ENCODE measurements around the gene JMJD4.
A peak's percentile ranks its signal among the peaks of the same experiment; 100 is the strongest.
"Not testable (repeated sequence)": the region's sequence is repeated elsewhere in the genome, so short reads cannot be mapped to it uniquely, and the experiment has no call there.

Gene JMJD4

DNA sequence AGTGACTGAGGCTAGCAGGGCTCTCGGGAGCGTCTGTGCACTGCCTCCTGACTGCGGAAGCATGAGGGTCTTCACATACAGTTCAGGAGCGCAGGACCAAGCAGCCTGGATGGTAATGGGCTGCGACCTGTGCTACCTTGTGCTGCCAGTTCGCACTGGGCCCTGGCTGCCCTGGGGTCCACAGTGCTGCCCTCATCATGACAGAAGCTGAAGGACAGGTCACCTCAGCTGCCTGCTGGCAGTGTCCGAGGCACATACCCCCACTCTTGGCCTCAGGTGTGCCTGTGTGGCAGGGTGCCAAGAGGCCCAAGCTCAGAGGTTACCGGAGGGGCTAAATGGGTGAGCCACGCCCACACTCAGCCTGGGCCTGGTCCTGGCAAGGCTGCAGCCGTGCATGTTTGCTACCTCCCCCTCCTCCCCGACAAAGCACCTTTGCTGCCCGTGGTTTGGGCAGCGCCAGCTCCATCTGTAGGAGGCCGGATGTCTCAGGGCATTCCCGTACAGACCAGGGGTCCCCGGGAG is 4.4 kb downstream of the JMJD4 start:
- DNase-seq, result no peak

- DNase-seq, result peak in 2 of 6 experiments; percentile 10 to 25
These were observed 5.0 kb downstream of the JMJD4 start for GRCh38 chr1:227729881-227730629.

- no peak for DNase-seq
These were observed 5.8 kb downstream of the JMJD4 start for GRCh38 chr1:227729144-227729880.

DNA sequence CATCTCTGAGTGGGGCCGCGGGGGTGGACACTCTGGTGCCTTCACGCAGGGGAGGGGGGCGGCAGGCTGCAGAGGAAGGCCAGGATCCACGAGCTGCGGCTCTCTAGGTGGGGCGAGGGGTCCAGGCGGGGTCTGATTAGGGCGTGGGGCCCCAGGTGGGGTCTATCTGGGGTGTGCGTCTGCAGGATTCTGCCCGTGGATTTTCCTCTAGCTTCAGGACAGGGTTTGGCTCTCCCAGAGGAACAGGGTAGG is 6.3 kb downstream of the JMJD4 start:
- no peak for DNase-seq

DNA sequence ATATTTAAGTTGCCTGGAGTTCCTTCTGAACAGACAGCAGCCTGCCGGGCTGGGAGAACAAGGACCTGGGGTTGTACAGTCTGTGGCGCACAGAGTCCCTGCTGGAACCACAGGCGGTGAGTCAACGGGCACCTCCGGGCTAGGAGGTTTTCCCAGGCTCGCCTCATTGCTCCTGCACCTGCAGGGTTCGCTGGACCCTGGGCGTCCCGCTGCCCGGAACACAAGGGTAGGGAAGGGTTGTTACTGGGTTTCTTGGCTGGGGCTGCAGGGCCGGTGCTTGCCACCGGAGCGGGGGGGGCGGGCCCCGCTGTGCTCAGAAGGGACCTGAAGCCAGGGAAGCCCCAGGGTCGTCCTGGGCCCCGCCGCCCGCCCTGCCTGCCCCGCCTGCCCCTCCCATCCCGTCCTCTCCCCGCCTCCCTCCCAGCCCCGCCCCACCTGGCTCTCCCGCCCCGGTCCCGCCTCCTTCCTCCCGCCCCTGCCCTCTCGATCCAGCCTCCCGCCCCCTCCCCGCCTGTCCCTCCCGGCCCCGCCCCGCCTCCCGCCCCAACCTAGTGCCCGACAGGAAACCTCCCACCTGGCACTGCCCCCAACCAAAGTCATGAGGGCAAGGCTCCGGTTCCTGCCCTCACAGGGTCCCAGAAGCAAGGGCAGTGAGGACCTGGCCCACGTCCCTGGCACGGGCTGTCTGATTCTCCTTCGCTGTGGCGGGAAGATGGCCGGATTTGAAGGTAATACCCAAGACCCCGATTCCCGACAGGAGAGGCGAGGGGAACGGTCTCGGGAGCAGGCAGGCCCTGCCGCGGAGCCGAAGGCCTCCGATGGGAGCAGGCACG is 6.8 kb downstream of the JMJD4 start:
- peak; percentile 5 to 76 (median 56) for DNase-seq

GRCh38 chr1:227726924-227727599 is 8.0 kb downstream of the JMJD4 start:
- no peak for DNase-seq

DNA sequence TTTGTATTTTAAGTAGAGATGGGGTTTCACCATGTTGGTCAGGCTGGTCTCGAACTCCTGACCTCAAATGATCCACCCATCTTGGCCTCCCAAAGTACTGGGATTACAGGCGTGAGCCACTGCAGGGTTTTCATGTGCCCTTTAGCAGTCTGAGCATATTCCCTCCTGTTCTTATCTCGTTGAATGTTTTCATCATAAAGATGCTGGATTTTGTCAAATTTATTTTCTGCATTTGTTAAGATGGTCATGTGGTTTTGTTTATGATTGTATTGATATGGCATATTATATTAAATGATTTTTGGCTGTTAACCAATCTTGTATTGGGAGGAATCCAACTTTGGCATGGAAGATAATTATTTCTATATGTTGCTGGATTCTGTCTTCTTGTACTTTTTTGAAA is 8.8 kb downstream of the JMJD4 start:
- DNase-seq, result no peak

DNA sequence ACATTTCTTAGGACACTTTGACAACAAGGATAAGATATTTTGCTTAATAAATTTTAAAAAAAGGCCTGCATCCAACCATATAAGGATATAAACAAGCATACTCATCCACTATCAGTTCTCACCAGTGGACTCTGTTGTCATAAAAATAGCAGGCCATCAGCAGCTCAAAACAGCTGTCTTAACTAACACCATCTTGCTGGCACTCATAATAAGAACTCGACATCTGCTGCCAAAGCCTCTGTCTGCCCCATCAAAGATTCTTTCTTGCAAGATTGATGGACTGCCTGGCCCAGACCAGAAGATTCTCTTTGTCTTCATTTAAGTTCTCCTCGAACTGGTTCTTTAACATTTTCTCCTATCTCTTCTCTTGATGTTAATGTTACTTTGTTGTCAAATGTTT is 10.1 kb downstream of the JMJD4 start:
- no peak for DNase-seq

GRCh38 chr1:227723474-227723873 is 11.6 kb downstream of the JMJD4 start:
- DNase-seq, result no peak

DNA sequence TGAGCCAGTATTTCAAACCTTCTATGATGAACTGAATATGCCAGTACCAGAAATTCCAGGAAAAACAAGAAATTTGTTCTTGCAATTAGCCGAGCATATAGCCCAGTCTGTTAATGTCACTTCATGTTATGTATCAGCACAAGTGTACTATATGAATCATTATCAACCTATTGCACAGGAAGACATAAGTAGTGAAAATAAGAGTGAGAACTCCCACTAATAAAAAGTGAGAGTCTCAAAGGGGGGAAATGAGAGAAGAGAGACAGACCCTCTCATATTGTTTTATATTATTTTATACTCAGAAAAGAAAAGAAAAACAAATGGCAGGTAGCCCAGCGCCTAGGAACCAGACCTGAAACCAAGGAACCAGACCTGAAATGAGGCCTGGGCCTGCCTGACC is 16.2 kb downstream of the JMJD4 start:
- DNase-seq, result no peak

- DNase-seq, result no peak
These were observed 22.5 kb downstream of the JMJD4 start for GRCh38 chr1:227712648-227713047.

DNA sequence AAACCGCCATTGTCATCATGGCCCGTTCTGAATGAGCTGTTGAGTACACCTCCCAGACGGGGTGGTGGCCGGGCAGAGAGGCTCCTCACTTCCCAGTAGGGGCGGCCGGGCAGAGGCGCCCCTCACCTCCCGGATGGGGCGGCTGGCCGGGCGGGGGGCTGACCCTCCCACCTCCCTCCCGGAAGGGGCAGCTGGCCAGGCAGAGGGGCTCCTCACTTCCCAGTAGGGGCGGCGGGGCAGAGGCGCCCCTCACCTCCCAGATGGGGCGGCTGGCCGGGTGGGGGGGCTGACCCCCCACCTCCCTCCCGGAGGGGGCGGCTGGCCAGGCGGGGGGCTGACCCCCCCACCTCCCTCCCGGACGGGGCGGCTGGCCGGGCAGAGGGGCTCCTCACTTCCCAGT is 24.6 kb downstream of the JMJD4 start:
- not testable (repeated sequence) for DNase-seq

- no peak for DNase-seq
These were observed 25.7 kb downstream of the JMJD4 start for GRCh38 chr1:227709451-227709850.

GRCh38 chr1:227707846-227708245 is 27.3 kb downstream of the JMJD4 start:
- DNase-seq, result no peak

DNA sequence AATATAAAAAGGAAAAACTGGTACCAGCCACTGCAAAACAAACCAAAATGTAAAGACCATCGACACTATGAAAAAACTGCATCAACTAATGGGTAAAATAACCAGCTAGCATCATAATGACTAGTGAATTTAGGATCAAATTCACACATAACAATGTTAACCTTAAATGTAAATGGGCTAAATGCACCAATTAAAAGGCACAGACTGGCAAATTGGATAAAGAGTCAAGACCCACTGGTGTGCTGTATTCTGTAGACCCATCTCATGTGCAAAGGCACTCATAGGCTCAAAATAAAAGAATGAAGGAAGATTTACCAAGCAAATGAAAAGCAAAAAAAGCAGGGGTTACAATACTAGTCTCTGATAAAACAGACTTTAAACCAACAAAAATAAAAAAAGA is 33.5 kb downstream of the JMJD4 start:
- not testable (repeated sequence) for DNase-seq

GRCh38 chr1:227697321-227697864 is 37.7 kb downstream of the JMJD4 start:
- DNase-seq, result no peak

DNA sequence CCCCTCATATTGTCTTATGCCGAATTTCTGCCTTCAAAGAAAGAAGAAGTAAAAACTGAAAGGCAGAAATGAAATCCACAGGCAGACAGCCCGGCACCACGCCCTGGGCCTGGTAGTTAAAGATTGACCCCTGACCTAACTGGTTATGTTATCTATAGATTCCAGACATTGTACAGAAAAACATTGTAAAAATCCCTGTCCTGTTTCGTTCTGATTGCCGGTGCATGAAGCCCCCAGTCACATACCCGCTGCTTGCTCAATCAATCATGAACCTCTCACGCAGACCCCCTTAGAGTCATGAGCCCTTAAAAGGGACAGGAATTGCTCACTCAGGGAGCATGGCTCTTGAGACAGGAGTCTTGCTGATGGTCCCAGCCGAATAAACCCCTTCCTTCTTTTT is 49.3 kb downstream of the JMJD4 start:
- no peak for DNase-seq

All from stimulated activated naive CD4-positive, alpha-beta T cell (primary cell).